HG03460 (cell line): ENCODE data around the gene AJM1.

ENCODE experiments used
- ATAC-seq: cut with Tn5 transposase; IDR thresholded peaks from one replicate; pipeline ENCODE4 v1.9.1; 2021; ENCODE audit not compliant: unreplicated experiment

The AJM1 gene

DNA sequence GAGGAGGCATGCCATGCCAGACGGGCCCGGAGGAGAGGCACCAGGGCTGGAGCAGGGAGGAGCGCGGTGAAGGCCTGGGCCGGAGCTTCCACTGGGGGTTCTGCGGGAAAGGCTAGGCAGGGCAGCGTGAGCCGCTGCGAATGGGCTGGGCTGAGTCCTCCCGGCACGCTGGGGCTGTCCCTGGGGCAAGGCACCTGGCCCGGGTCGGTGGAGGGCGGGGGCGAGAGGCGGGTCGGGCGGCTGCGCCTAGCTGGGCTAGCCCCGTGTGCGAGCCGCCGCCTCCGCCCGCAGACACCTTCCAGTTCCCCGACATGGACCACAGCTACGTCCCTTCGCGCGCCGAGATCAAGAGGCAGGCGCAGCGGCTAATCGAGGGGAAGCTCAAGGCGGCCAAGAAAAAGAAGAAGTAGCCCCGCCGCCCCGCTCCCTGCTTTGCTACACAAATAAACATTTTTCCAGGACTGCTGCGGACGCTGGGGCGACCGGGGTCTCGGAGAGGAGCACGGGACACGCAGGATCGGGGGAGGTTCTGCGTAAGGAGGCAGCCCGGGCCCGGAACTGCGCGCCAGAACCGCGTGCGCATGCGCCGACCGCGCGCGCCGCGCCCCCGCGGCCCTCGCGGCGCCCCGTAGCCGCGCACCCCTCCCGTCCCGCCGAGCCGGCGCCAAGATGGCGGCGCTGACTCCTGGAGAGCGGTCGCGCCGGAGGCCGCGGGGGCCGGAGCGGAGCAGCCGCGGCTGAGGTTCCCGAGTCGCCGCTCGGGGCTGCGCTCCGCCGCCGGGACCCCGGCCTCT is 34.8 kb upstream of the AJM1 start, which contains the start of gene RABL6:
Gene RABL6, plus strand, starts transcription at position 668 of the 794 bp plus-strand sequence. CDS start 249 bp downstream, outside the sequence.
- ATAC-seq = peak; percentile 50

DNA sequence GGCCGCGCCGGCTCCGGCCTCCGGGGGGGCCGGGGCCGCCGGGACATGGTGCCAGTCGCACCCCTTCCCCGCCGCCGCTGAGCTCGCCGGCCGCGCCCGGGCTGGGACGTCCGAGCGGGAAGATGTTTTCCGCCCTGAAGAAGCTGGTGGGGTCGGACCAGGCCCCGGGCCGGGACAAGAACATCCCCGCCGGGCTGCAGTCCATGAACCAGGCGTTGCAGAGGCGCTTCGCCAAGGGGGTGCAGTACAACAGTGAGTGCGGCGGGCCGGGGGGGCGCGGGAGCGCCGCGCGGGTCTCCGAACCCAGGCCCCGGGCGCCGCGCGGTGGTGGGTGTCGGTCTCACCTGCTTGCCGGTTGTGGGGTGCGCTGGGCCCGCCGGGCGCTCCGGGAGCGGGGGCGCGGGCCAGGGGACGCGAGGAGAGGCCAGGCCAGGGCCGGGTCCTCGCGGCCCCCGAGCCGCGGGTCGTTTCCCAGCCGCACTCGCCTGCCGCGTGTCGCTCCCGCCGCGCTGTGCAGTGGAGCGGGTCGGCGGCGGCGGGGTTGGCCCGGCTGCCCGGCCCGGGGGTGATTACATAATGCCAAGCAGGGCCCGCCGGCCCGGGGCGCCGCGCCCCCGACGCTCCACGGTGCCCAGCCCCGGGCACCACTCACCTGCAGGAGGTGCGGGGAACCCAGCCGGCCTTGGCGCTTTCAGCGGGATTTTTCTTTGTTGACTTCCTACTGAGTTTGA is 34.0 kb upstream of the AJM1 start:
- peak; percentile 31 for ATAC-seq

DNA sequence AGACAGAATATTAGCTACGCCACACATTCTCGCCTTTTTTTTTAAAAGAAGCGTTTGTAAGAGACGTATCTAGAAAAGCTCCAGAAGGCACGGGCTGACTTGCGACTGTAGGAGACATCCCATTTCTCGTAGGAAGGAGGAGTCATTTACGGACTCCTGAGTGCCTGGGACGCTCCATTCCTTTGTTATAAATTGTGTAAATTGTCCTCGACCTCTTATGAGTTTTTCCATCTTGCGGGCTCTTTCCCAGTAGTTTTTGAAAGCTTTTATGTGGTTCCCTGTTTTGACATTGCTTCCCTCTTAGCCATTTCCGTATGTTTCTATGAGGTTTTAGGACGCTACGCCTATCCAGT is 33.5 kb upstream of the AJM1 start:
- no peak for ATAC-seq

DNA sequence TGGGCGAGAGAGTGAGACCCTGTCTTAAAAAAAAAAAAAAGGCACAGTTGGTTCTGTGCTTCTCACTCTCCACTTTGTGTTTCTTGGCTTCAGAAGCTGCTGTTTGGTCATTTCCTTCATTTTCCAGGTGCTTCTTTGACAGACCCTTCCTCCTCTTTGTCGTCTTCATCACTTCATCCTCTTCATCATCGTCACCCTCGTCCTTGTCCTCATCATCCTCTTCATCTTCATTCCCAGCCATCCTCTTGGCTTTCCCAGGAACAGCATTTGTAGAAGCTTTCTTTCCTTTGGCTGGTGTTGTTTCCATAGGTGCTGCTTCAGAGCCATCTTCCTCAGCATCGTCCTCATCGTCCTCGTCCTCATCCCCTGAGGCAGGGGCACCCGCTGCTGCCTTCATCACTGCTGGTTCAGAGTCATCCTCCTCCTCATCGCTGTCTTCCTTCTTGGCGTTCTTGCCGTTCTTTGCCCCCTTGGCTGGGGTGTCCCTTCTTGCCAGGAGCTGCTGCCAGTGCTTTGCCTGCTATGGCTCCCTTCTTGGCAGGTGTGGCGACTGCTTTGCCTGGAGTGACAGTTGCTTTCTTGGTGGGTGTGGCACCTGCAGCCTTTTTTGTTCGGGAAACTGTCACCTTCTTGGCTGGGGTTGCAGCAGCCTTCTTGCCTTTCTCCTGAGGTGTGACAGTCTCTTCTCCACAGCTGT is 27.4 kb upstream of the AJM1 start:
- no peak for ATAC-seq

DNA sequence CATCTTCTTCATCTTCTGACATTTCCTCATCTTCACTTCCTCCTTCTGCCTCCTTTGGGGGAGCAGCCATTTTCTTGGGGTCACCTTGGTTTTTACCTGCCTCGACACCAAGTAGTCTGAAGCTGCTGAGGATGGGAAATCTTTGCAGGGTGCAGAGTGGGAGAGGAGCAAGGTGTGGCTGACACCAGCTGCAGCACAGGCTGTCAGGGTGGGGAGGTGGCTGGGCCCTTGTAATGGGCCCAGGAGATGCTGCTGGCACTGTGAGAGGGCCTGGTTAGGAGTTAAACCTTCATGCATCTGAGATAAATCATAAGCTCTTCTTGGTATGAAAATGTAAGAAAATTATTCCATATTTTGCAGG is 26.9 kb upstream of the AJM1 start:
- no peak for ATAC-seq

DNA sequence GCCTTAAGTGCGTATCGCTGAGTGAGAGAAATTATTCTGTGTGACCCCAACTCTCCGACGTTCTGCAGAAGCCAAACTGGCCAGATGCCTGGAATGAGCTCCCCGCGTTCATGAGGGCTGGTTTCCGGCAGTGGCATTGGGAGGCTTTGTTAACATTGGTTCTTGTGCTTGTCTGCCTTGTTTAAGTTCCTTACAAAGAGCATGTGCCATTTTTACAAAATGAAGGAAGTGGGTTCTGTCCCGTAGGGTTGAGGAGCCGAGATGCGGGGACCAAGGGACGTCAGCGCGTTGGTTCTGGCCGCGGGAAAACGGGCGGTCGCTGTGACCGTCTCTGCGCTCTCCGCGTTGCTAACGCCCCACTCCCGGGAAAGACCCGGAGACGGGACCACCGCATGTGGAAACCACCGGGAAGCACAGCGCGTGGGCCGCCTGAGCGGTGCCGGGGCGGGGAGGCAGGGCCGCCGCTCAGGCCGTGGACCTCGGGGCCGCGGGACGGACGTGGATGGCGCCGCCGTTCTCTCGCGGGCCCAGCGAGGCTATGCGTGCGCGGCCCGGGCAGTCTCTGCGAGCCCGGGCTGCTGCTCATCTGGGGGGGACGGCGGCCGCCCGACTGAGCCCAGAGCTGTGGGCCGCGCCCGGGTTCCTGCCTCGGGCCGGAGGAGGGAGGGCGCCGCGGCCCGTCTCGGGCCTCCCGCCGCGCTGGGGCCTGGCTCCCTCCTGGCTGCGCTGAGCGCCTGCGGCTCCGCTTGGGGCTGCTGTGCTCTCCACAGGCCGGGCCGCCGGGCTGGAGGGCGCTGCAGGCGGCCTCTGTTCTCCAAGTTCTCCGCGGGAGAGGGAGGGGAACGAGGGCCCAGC is 21.1 kb upstream of the AJM1 start:
- ATAC-seq = no peak

DNA sequence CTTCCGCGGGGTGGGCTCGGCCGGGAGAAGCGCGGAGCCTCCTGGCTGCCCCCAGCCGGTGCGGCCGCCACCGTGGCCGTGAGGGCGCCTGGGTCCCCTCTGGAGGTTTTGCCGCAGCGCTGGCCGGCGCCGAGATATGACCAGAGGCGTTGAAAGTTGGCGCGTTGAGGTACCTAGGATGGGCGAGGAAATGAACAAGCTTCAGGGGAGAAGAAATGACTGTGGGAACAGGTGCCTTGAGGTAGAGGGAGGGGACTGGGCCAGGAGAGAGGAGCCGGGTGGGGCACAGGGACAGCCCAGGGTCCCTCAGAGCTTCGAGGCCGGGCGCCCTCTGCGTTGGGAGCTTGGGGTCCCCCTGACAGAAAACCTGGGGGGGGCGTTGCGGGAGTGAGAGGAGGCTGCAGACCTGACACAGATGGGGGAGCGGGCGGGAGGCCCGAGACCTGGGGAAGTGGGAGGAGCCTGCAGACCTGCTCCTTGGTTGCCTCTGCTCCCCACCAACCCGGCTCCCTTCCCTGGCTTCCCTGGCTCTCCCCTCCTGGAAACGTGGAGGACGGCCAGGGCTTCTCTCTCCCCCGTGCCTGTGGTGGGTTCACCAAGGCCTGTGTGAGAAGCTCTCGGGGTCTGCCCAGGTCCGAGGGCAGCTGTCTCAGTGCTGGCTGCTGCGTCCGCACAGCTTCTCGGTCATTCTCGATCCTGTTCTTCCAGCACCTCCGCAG is 20.3 kb upstream of the AJM1 start:
- no peak for ATAC-seq

DNA sequence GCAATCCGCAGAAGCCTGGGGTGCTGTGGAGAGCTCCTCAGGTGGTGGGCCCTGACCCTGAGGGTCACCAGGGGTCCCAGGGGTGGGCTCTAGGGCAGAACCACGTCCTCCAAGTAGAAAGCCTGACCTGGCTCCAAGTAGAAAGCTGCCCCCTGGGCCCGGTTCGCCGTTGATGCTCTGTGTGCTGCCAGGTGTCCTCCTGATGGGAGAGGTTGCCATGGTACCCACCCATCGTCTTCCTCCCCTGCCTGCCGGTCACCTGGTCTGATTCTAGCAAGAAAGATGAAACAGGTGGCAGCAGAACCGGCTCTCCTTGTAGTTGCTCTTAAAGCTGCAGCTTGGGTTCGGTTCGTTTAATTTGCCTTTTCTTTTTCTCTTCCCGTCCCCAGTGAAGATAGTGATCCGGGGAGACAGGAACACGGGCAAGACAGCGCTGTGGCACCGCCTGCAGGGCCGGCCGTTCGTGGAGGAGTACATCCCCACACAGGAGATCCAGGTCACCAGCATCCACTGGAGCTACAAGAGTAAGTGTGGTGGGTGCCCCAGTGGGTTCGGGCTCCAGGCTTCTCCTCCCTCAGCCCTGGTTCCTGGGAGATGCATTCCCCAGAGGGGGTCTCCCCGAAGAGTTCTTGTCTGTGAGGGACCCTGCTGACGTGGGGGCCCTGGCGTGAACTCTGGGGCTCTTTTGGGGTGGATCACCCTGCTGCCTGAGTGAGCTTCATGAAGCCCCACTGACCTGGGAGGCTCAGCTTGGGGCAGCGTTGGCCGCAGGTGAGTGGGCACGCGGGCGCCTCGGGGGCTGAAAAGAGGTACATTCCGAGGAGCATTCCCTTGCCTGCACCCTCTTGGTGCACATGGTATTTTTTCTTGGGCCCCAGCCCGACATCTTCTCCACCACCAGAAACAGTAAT is 18.9 kb upstream of the AJM1 start:
- no peak for ATAC-seq

DNA sequence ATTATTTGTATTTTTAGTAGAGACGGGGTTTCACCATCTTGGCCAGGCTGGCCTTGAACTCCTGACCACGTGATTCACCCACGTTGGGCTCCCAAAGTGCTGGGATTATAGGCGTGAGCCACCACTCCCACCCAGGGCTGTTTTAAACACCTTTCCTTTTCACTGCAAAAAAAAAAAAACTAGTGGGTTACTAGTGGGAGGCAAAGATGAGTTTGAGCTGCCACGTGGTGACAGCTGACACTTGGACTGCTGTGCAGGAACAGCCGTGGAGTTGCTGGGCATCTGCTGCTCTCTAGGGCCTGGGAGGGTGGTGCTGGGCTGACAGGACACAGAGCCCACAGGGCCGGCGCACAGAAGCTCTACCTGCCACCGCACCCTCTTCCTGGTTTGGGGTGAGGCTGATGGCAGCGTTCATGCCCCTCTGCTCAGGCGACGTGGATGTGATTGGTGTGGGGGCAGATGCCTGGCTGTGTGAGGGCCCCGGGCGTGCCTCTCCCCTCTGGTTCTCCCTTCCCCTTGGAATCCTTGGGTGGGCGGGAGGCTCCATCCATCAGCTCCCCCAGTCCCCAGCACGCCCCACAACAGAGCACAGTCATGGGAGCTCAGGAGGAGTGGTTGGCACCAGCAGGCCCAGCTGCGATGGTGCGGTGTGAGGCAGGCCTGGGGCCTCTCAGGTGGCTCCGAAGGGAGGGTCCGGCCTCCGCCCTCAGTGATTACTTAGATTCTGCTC is 17.6 kb upstream of the AJM1 start:
- ATAC-seq = no peak

DNA sequence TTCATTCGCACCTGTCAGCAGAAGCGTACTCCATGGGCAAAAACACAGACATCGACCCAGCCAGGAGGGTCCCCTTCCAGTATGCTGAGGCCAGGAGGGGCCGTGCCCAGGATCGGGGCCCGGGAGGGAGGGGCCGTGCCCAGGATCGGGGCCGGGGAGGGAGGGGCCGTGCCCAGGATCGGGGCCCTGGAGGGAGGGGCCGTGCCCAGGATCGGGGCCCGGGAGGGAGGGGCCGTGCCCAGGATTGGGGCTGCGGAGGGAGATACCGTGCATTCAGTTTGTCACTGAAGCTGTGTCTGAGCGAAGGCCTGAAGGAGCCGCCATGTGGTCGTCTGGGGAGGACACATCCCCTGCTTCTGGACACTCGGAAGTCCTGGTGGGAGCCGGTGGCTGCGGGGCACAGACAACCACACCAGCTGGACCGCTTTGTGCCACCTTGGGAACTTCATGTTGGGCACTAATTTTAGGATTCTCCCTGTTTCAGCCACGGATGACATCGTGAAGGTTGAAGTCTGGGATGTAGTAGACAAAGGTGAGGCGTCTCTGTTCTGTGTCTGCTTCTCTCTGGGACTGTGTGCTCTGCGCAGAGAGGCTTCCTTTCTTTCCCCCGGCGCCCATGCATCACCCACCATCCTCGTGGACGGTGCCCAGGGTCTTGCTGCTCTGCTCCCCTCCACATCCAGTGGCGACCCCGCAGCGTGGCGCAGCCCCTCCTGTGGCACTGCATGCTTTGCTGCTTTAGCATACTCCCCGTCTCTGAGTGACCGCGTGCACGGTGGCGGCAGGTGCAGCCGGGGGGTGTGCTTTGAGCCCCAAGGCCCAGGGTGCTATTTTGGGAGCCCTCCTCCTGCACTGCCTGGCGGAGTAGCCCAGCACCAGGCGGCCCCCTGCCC is 16.7 kb upstream of the AJM1 start:
- no peak for ATAC-seq

DNA sequence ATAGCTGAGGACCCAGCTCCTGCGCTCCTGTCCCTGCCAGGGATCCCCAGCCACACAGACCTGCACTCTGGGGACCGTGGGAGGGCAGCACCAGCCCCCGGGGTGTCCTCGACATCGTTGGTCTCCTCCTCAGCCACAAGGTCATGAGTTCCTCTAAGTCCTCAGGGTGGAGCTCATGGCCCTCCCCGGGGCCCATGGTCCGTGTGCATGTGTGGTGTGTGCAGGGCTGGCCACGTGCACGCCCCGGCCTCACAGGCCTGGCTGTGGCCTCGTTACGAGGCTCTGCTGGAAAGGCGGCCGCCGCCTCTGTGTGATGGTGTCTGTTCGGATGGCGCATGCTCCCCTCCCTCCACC is 16.1 kb upstream of the AJM1 start:
- ATAC-seq = no peak

DNA sequence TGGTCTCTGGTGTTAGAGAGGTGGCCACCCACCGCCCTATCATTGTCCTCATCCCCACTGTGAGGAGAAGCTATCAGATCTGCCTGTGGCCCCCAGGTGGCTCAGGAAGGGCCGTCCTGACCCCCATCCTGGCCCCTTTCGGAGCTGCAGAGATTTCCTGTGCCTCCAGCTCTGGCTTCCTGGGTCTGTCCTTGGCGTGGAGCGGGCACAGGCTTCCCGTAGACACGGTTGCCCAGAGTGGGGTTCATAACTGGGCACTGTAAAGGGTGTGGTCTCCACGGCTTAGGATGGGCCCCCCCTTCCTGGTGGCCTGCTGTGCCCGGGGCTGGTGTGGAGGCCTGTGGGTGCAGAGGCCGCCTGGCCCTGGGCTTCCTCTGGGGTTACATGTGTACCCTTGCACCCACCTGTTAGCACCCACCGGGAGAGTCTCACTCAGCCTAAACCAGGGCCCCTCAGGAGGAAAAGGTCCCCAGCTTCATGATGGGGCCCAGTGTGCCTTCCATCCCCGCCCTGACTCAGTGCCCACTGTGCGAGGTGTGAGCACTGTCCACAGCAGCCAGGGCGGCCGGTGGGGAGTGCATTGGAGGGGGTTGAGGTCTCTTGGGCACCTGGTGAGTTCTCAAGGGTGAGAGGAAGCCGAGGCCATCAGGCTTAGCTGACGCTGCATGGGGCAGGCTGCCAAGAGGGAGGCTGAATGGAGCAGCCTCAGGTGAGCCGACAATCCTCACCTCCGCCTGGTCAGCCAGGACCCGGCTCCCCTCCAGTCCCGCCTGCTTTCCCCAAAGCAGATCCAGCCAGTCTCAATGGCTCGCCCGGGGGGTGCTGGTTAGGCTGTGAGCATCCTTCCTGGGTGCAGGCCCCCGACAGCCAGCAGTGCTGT is 15.3 kb upstream of the AJM1 start:
- ATAC-seq = no peak

DNA sequence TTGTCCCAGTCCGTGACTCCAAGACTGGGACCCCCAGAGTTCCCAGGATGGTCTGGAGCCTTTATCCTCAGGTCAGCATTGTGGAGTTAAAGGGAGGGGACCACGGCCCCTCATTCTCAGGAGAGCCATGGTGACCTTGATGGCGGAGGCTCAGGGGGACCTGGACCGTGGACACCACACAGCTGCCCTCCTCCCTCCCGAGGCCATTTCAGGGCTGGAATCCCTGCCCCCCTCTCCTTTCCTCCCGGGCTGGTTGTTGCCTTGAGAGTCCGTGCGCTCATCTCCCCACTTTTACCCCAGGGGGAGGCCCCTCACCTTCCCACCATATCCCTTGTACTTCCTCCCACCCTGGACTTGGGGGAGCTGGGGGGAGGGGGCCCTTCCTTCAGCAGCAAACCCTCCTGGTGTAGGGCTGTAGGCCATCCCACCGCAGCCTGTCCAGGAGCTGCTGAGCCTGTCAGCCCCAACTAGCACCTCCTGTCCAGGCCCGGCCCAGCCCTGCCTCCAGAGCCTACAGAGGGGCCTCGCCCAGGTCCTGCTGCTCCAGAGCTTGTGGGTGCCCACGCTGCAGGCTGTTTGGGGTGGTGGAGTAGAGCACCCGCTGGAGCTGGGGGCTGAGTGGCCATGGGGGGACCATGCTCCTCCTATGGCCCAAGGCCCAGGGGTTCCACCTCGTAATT is 14.3 kb upstream of the AJM1 start:
- ATAC-seq = no peak

DNA sequence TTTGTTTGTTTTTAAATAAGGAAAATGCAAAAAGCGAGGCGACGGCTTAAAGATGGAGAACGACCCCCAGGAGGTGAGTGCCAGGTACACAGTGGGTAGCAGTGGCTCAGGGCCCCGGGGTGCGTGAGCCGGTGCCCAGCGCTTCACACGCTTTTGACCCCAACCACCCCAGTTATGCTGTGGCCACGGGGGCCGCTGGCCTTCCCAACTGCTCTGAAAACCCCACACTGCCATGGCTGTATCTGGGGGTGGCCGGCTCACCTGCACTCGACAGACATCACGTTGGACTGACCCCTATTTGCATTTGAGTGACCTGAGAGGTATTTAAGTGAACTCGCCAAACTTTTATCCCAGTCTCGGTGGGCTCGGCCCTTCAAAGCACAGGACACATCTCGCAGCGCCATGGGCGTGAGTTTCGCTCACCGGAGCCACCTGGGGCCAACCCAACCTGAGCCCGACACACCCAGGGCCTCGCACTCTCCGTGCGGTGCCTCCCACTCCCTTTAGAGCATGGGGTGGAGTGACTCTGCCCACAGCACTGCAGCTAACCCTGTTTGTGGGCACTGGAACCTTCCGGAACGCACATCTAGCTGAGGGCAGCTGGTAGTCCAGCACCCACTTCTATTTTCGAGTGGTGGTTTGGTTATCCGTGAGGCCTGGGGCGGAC is 13.7 kb upstream of the AJM1 start:
- ATAC-seq = no peak

DNA sequence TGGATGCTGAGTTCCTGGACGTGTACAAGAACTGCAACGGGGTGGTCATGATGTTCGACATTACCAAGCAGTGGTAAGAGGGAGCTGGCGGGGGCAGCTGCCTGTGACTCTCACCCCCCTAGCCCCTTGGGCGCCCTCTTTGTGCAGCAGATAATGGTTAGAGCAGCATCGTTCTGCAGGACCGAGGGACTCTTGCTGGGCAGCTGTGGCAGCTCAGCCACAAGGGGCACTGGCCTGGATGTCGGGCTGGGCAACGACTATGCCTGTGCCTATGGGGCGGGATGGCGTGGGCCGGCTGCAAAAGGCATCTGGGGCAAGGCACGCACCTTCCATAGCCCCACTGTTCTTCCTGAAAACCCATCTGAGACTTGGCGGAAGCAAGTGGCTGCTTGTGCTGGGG is 12.9 kb upstream of the AJM1 start:
- no peak for ATAC-seq
